Stimulated activated CD4-positive, alpha-beta T cell treated with anti-CD3 and anti-CD28 coated beads, TNF-alpha, amount 100 ng/mL, for 1 hour (primary cell): ENCODE results near the gene RAPGEF3.
A peak's percentile ranks its signal among the peaks of the same experiment; 100 is the strongest.

ENCODE experiments used
- DNase-seq, 3 donors: peaks; one replicate each; pipeline ENCODE4 v3.0.0-alpha.2; 2020; ENCODE audit warnings: low read depth in 3 of 3, low spot score in 1 of 3

RAPGEF3 gene

GRCh38 chr12:47725893-47726292 is 32.8 kb downstream of the RAPGEF3 start:
- no peak for DNase-seq

DNA sequence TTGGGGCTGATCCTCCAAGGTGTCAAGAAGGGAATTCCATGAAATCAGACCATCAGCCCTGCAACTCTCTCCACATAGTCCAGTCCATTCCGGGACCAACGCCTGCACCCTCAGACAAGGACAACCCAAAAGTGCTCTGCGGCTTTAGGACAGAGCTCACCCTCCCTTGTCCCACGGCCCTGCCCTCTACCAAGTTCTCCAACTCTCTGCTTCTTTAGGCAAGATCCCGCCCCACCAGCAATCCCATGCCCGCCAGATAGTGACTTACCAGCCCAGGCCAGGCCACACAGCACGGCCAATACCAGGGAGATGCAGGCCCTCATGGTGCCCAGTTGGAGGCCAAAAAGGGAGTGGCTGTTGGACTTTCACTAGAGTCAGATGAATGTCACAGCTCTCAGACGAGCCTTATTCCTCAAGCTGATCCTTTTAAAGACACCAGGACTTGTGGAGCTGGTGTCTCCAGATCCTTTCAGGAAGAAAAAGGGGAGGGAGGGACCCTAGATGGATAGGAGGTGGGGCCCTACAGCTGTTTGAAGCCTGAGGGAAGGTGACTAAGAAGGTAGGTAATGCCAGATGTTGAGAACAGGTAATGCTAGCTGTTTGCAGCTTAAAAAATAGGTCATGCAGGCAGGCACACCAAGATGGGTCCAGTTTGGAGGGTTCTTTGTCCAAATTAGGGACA is 33.4 kb downstream of the RAPGEF3 start, which contains the start of gene ENDOU:
ENDOU (minus strand) TSS at position 400 of the 682 bp plus-strand sequence; CDS start at position 323, 77 bp downstream.
- no peak for DNase-seq

DNA sequence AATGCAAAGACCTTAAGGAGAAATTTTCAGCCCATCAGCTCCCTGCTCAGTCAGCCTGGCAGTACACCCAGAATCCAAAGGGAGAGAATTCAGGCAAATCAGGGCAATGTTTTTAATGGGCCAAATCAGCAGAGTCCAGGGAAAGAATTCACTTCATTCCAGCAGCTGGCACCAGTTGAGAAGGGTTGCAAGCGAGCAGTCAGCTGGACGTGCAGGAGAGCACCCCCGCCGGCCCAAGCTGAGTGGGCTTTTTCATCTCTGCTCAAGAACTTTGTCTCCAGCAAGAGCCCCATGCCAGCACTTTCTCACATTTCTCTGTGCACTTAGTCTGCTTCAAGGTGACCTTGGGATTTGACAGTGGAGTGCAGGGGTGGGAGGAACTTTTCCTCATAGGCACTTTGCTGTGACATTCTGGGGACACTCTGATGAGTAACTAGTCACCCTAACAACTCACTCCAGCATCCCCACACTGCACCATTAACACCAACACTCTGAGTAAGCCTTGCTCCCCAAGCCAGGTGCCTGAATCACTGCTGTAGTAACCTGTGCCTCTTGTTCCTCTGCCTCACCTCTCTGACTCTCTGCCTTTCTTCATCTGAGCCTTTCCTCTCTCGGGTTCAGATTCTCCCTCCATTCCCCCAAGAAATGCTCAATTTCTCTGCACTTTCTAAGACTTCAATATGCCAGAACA is 35.6 kb downstream of the RAPGEF3 start:
- no peak for DNase-seq

DNA sequence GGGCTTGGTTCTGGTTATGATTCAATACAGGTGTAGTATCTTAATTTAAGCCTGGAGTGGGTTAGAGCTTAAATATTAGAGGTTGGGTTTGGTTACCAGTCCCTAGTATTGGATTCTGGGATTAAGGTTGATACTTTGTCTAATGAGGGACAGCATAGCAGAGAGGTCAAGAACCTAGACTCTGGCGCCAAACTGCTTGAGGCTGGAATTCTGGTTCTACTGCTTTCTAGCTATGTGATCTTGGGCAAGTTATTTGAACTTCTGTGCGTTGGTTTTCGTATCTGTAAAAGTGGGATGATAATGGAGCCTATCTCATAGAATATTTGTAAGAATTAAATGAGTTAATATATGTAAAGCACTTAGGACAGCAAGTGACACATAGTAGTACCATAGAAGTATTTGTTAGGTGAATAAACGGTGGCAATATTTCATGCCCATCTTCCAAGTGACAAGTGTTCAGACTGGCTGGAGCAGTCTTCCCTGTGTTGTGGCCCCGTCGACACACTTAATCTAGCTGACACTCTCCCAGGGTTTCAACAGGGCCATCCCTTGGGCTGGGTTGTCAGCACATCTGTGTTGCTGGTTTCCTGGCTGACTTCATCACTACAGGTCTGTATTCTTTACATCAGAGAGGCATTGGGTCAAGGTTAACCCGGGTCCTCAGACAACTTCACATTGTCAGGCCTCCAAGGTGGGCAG is 36.4 kb downstream of the RAPGEF3 start:
- no peak for DNase-seq

DNA sequence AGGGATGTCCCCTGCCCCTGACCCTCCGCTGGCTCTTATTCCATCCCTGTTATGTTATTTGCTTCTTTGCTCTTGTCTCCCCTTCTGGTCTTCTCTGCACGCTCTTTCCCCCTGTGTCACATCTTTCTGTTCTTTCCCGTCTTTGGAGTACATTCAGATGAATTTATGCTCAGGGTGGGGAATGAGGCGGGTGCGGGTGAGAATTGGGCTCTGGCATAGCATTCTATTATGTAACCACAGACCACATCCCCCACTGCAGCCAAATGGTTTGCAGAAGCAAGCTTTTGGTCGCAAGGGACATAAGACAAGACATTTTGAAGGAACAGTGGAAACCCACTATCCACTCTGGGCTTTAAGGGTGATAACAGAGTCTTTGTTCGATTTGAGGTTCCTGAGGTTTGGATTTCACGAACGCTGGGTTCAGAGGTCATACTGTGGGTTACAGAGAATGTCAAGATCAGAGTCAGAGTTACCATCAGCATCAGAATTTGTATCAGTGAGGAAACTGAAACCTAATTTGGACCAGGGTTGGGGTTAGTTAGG is 37.2 kb downstream of the RAPGEF3 start:
- no peak for DNase-seq

DNA sequence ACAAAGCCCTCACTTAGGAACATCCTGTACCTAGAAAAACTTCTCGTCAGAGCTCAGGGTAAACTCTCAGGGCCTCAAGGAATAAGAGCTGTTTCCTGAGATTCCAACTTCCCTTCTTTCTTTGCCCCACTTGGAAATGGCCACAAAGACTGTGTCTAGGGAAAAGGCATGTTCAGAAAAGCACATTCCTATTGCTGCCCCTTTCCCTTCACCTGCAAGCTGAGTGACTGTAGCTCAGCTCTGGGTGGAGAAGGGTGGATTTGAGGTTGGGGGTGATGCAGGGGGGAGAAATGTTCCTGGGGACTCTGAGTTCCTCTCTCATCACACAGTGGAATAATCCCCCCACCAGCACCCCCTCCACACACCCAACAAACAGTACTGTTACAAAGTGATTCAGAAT is 40.1 kb downstream of the RAPGEF3 start:
- DNase-seq, result no peak

GRCh38 chr12:47717443-47718193 is 41.1 kb downstream of the RAPGEF3 start:
- peak in 1 of 3 donors; percentile 12 for DNase-seq

GRCh38 chr12:47717046-47717442 is 41.6 kb downstream of the RAPGEF3 start:
- DNase-seq, result no peak

DNA sequence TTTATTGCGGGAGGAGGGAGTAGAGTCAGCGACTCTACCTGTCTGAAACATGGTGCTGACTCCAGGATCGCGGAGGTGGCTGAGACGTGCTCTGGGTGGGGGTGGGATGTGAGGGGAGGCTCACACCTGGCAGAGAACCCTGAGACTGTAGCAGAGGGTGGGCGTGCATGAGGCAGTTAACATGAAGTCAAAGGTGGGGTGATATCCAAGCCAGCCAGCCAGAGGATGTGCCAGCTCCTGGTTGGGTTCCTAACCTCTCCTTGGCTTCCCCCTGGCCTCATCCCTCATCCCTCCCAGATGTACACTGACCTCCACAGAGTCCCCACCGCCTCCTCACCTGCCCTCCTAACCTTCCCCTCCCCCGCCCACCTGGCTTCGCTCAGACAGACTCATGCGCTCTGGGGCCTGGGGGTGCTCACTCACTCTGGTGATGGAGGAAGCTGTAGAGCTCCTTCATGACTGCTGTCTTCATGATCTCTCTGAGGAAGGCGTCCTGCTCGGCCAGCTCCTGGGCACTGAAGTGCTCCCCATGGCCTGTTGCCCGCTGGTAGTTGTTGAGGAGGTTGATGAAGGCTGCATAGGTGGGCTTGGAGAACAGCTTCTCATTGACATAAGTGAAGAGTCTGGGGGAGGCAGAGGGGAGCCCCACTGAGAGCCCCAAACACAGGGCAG is 42.7 kb downstream of the RAPGEF3 start:
- DNase-seq, result no peak

GRCh38 chr12:47715393-47715876 is 43.2 kb downstream of the RAPGEF3 start:
- peak; percentile 50 to 62 (median 59) for DNase-seq

DNA sequence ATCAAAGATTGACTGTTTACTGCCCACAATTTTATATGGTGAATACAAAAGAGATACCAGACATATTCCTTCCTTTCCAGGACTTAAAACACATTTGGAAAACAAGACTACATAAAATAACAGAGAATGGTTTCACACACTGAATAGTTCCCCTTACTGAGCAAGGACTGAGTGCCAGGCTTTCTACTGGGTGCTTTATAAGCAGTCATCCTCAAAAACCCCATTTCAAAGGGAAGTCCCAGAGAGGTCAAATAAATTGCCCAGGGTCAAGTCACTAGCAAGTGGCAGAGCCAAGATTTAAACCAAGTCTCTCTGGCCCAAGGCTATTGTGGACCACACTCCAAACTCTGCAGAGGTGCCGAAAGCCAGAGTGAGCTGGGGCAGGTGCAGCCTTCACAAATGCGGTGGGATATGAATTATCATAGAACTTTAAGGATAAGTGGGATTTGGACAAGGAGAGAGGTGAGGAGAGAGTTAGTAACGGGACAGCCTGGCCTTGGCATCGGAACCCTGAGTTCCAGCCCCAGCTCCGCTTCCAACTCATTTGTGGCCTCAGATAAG is 43.8 kb downstream of the RAPGEF3 start:
- DNase-seq, result no peak

DNA sequence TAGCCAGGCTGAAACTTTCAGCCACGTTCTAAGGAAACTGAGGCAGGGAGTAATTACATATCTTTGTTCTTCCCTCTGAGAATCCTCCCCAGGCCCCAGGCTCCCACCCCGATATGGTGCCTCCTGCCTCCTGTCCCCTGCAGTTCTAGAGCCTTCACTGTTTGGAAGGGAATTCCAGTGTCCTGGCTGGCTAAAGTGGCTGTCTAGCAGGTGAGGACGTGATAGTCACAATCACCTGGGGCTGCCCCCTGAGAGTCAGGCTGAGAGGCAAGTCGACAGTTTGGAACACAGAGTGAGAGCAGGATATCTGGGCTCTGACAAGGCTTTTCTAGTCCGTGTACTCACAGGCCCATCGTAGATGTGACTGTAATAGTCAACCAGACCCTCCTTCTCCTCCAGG is 46.5 kb downstream of the RAPGEF3 start:
- no peak for DNase-seq

- no peak for DNase-seq
Measured at GRCh38 chr12:47711448-47711847, 47.2 kb downstream of the RAPGEF3 start.

DNA sequence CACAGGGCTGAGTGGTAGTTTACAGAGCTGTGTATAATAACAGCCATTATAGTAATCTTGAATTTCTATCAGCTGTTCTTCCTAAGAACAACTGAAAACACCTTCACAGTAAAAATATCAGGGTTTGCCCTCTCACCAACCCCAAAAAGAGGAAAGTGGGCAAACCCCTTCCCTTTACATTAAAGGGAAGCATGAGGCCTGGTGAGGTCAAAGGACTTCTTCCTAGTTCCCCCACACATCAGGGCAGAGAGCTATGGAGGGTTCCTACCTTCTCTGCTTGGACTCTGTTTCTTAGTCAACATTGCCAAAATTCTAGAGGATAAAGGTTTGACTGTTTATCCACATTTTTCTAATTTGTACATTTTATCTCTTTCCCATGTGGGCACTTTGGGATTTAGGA is 48.4 kb downstream of the RAPGEF3 start:
- DNase-seq, result no peak

GRCh38 chr12:47709671-47710070 is 49.0 kb downstream of the RAPGEF3 start:
- no peak for DNase-seq

DNA sequence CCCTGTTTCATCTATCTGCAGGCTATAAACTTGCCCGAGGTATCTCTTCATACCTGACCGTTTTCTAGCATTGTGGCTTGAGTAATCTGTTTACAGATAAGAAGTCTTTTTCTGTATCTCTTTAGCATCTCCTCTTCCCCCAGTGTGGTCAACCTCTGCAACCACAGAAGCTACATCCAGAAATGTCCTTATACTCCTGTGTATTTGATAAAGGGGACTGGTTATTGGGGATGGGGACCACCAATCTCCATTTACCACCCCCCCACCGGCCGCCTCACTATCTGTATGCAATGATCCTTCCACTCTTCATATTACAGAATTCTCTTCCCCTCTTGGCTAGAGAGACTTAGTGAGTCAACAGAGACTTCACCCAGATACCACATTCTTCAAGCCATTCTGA is 49.4 kb downstream of the RAPGEF3 start:
- no peak for DNase-seq

DNA sequence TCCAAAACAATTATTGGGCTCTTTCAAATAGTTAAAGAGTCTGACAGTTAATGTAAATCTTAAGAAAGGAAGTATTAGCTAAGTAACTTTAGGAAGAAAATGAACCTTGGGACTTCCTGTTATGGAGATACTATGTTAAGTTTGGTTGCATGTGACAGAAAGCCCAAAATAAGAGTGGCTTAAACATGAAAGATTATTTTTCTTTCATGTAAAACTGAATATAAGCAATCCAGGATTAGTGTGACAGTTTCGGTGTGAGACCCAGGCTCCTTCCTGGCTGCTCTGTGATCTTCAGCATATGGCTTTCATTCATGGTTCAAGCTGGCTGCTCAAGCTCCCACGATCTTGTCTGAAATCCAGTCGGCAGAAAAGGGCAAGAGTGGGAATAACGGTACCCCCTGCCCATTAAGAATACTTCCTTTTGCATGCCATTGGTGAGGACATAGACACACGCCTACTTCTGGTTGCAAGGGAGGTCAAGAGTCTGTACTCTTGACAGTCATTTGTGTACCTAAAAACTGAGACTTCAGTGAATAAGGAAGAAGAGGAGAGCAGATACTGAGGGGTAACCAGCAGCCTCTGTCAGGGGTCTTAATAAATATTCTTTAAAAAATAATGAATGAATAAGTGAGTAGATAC is 50.7 kb downstream of the RAPGEF3 start:
- no peak for DNase-seq

GRCh38 chr12:47707355-47707754 is 51.3 kb downstream of the RAPGEF3 start:
- DNase-seq, result no peak

GRCh38 chr12:47705566-47706425 is 52.9 kb downstream of the RAPGEF3 start, which contains the start of gene RPAP3:
Gene RPAP3 (minus strand): TSS chr12:47706030. CDS start chr12:47702840, 3,190 bp downstream.
- DNase-seq, result peak; percentile 89 to 97 (median 91)
